ENCODE data around the gene PRAMEF11.
"Not testable (repeated sequence)": the region's sequence is repeated elsewhere in the genome, so short reads cannot be mapped to it uniquely, and the experiment has no call there.

PRAMEF11 gene

GRCh38 chr1:12811409-12811784, 19.8 kb downstream of the PRAMEF11 start:
- H3K4me3 ChIP-seq (ENCODE audit: insufficient read length, low read depth) = no peak overlapping the region
- no peaks in the 10 kb centered on the region for H3K27me3 ChIP-seq (ENCODE audit: insufficient read depth, insufficient read length)
- H3K36me3 ChIP-seq (ENCODE audit: insufficient read depth, insufficient read length, low read length) = no peaks in the 10 kb centered on the region
- H3K4me1 ChIP-seq (ENCODE audit: insufficient read depth, insufficient read length) = peaks cover 5% of the 10 kb centered on the region
- no peak for DNase-seq (ENCODE audit: low read depth, low spot score)
- no peak overlapping the region for H3K9ac ChIP-seq (ENCODE audit: insufficient read length, low read depth)
- no peak for TF ChIP-seq YY1 (IDR thresholded peaks at IDR 0.05; ENCODE audit: insufficient read depth, insufficient read length)
- no peak for TF ChIP-seq SUZ12 (IDR thresholded peaks at IDR 0.05; ENCODE audit: extremely low read depth, insufficient read depth, insufficient read length)
- no peak for TF ChIP-seq ZNF274 (IDR thresholded peaks at IDR 0.05; ENCODE audit: low read depth, low read length)
- no peaks in the 10 kb centered on the region for H3K9me3 ChIP-seq (ENCODE audit: insufficient read depth, low read length)

- Histone ChIP-seq H3K9ac (ENCODE audit: insufficient read length, low read depth) (no peak overlapping the region), H3K27me3 (ENCODE audit: insufficient read depth, insufficient read length) (no peaks in the 10 kb centered on the region), H3K9me3 (ENCODE audit: insufficient read depth, low read length) (no peaks in the 10 kb centered on the region), H3K4me3 (ENCODE audit: insufficient read length, low read depth) (no peak overlapping the region), H3K4me1 (ENCODE audit: insufficient read depth, insufficient read length) (peaks cover 5% of the 10 kb centered on the region), H3K36me3 (ENCODE audit: insufficient read depth, insufficient read length, low read length) (no peaks in the 10 kb centered on the region)
- no peak for DNase-seq (ENCODE audit: low read depth, low spot score)
- TF ChIP-seq ZNF274 (IDR thresholded peaks at IDR 0.05; ENCODE audit: low read depth, low read length) (no peak), SUZ12 (IDR thresholded peaks at IDR 0.05; ENCODE audit: extremely low read depth, insufficient read depth, insufficient read length) (no peak), YY1 (IDR thresholded peaks at IDR 0.05; ENCODE audit: insufficient read depth, insufficient read length) (no peak)
Measured at GRCh38 chr1:12810691-12811408, 20.4 kb downstream of the PRAMEF11 start.

- no peak for DNase-seq (ENCODE audit: low read depth, low spot score)
- no peak overlapping the region for H3K9ac ChIP-seq (ENCODE audit: insufficient read length, low read depth)
- H3K4me1 ChIP-seq (ENCODE audit: insufficient read depth, insufficient read length) = peaks cover 5% of the 10 kb centered on the region
- H3K27me3 ChIP-seq (ENCODE audit: insufficient read depth, insufficient read length) = no peaks in the 10 kb centered on the region
- H3K9me3 ChIP-seq (ENCODE audit: insufficient read depth, low read length) = no peaks in the 10 kb centered on the region
- no peak for TF ChIP-seq YY1 (IDR thresholded peaks at IDR 0.05; ENCODE audit: insufficient read depth, insufficient read length)
- no peak for TF ChIP-seq SUZ12 (IDR thresholded peaks at IDR 0.05; ENCODE audit: extremely low read depth, insufficient read depth, insufficient read length)
- TF ChIP-seq ZNF274 (IDR thresholded peaks at IDR 0.05; ENCODE audit: low read depth, low read length) = no peak
- no peaks in the 10 kb centered on the region for H3K36me3 ChIP-seq (ENCODE audit: insufficient read depth, insufficient read length, low read length)
- H3K4me3 ChIP-seq (ENCODE audit: insufficient read length, low read depth) = no peak overlapping the region
Measured at GRCh38 chr1:12809933-12810332, 21.3 kb downstream of the PRAMEF11 start.

- no peaks in the 10 kb centered on the region for H3K9me3 ChIP-seq (ENCODE audit: insufficient read depth, low read length)
- H3K4me3 ChIP-seq (ENCODE audit: insufficient read length, low read depth) = no peak overlapping the region
- TF ChIP-seq ZNF274 (IDR thresholded peaks at IDR 0.05; ENCODE audit: low read depth, low read length) (no peak), SUZ12 (IDR thresholded peaks at IDR 0.05; ENCODE audit: extremely low read depth, insufficient read depth, insufficient read length) (no peak), YY1 (IDR thresholded peaks at IDR 0.05; ENCODE audit: insufficient read depth, insufficient read length) (no peak)
Measured at GRCh38 chr1:12799730-12800129, 31.5 kb downstream of the PRAMEF11 start.

GRCh38 chr1:12798911-12799310, 32.3 kb downstream of the PRAMEF11 start:
- no peak for TF ChIP-seq YY1 (IDR thresholded peaks at IDR 0.05; ENCODE audit: insufficient read depth, insufficient read length)
- TF ChIP-seq SUZ12 (IDR thresholded peaks at IDR 0.05; ENCODE audit: extremely low read depth, insufficient read depth, insufficient read length) = no peak
- TF ChIP-seq ZNF274 (IDR thresholded peaks at IDR 0.05; ENCODE audit: low read depth, low read length) = no peak
- DNase-seq (ENCODE audit: low read depth, low spot score) = no peak
- no peaks in the 10 kb centered on the region for H3K27me3 ChIP-seq (ENCODE audit: insufficient read depth, insufficient read length)
- no peak overlapping the region for H3K4me3 ChIP-seq (ENCODE audit: insufficient read length, low read depth)
- no peaks in the 10 kb centered on the region for H3K9me3 ChIP-seq (ENCODE audit: insufficient read depth, low read length)
- H3K36me3 ChIP-seq (ENCODE audit: insufficient read depth, insufficient read length, low read length) = no peaks in the 10 kb centered on the region
- H3K4me1 ChIP-seq (ENCODE audit: insufficient read depth, insufficient read length) = no peaks in the 10 kb centered on the region
- H3K9ac ChIP-seq (ENCODE audit: insufficient read length, low read depth) = no peak overlapping the region

More at GRCh38 chr1:12799730-12800129, 31.5 kb downstream of the PRAMEF11 start:
- H3K27me3 ChIP-seq (ENCODE audit: insufficient read depth, insufficient read length) = no peaks in the 10 kb centered on the region
- no peak overlapping the region for H3K9ac ChIP-seq (ENCODE audit: insufficient read length, low read depth)
- DNase-seq (ENCODE audit: low read depth, low spot score) = no peak
- H3K36me3 ChIP-seq (ENCODE audit: insufficient read depth, insufficient read length, low read length) = no peaks in the 10 kb centered on the region
- H3K4me1 ChIP-seq (ENCODE audit: insufficient read depth, insufficient read length) = no peaks in the 10 kb centered on the region

GRCh38 chr1:12791097-12791496, 40.1 kb downstream of the PRAMEF11 start, which contains the start of gene PRAMEF1:
TSS of gene PRAMEF1 (plus strand) at chr1:12791397. CDS start at chr1:12793228, 1,831 bp downstream.
- H3K9me3 ChIP-seq (ENCODE audit: insufficient read depth, low read length); H3K4me1 ChIP-seq (ENCODE audit: insufficient read depth, insufficient read length); H3K27me3 ChIP-seq (ENCODE audit: insufficient read depth, insufficient read length); H3K36me3 ChIP-seq (ENCODE audit: insufficient read depth, insufficient read length, low read length); H3K9ac ChIP-seq (ENCODE audit: insufficient read length, low read depth); H3K4me3 ChIP-seq (ENCODE audit: insufficient read length, low read depth); DNase-seq (ENCODE audit: low read depth, low spot score): not testable (repeated sequence)

- not testable (repeated sequence) for H3K4me1 ChIP-seq (ENCODE audit: insufficient read depth, insufficient read length); DNase-seq (ENCODE audit: low read depth, low spot score); H3K9ac ChIP-seq (ENCODE audit: insufficient read length, low read depth); H3K27me3 ChIP-seq (ENCODE audit: insufficient read depth, insufficient read length); H3K4me3 ChIP-seq (ENCODE audit: insufficient read length, low read depth); H3K36me3 ChIP-seq (ENCODE audit: insufficient read depth, insufficient read length, low read length)
- peaks cover 19% of the 10 kb centered on the region; the same call in 1 of the 2 replicates for H3K9me3 ChIP-seq (ENCODE audit: insufficient read depth, low read length)
Measured at GRCh38 chr1:12784729-12785128, 46.5 kb downstream of the PRAMEF11 start.

GRCh38 chr1:12783783-12784182, 47.4 kb downstream of the PRAMEF11 start:
- H3K4me3 ChIP-seq (ENCODE audit: insufficient read length, low read depth); H3K36me3 ChIP-seq (ENCODE audit: insufficient read depth, insufficient read length, low read length); H3K4me1 ChIP-seq (ENCODE audit: insufficient read depth, insufficient read length); H3K9ac ChIP-seq (ENCODE audit: insufficient read length, low read depth); H3K27me3 ChIP-seq (ENCODE audit: insufficient read depth, insufficient read length): not testable (repeated sequence)
- DNase-seq (ENCODE audit: low read depth, low spot score) = peak; percentile 32
- H3K9me3 ChIP-seq (ENCODE audit: insufficient read depth, low read length) = peaks cover 19% of the 10 kb centered on the region; the same call in 1 of the 2 replicates

- DNase-seq (ENCODE audit: low read depth, low spot score); H3K4me1 ChIP-seq (ENCODE audit: insufficient read depth, insufficient read length); H3K36me3 ChIP-seq (ENCODE audit: insufficient read depth, insufficient read length, low read length); H3K9ac ChIP-seq (ENCODE audit: insufficient read length, low read depth); H3K27me3 ChIP-seq (ENCODE audit: insufficient read depth, insufficient read length); H3K4me3 ChIP-seq (ENCODE audit: insufficient read length, low read depth): not testable (repeated sequence)
- peaks cover 19% of the 10 kb centered on the region; the same call in 1 of the 2 replicates for H3K9me3 ChIP-seq (ENCODE audit: insufficient read depth, low read length)
Measured at GRCh38 chr1:12781488-12781887, 49.7 kb downstream of the PRAMEF11 start.
